Measurements from ENCODE around the gene RPS6KB2. TPM values are rescaled to one million over a fixed set of nuclear protein-coding genes. Genes with fewer than 3 reads are reported as not detected.

Gene RPS6KB2
- total and polyA plus RNA-seq, 10 of the 15 experiments (the other 5 are each of a cell fraction or from before 2014, with no cell fraction given): 0.39 to 101 (median 58.4) TPM

DNA sequence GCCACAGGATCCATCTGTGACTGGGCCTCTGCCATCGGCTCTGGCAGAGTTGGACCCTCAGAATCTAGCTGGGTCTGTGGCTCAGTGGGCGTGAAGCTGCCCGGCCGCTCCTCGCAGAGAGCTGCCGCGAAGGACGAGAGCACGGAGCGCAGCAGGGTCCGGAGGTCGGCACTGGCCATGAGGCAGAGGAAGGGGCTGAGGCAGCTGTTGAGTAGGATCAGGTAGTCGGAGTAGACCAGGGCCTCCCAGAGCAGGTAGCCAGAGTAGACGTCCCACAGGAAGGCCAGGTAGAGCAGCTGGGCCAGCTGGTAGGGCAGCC lies 23.3 kb downstream of the RPS6KB2 start:
- Histone ChIP-seq H3K27me3 (replicated peaks in 1 of 2; ENCODE audit: control insufficient read depth in 2 of 2, insufficient read depth in 2 of 2, low read length in 1 of 2) (no peaks in the 10 kb centered on the region), H2AFZ (ENCODE audit: control insufficient read depth, low read depth, low read length) (no peak overlapping the region), H3K9me3 (replicated peaks; ENCODE audit: control insufficient read depth, insufficient read depth, low read length) (no peaks in the 10 kb centered on the region), H3K4me3 (no peak overlapping the region), H3K79me2 (ENCODE audit: control insufficient read depth, insufficient read depth, low read length) (no peaks in the 10 kb centered on the region), H3K36me3 (ENCODE audit: control insufficient read depth in 2 of 2, insufficient read depth in 2 of 2, low read length in 1 of 2) (no peaks in the 10 kb centered on the region), H4K20me1 (ENCODE audit: control insufficient read depth, insufficient read depth) (no peaks in the 10 kb centered on the region), H3K4me2 (ENCODE audit: control insufficient read depth, insufficient read depth) (no peak overlapping the region), H3K4me1 (ENCODE audit: control insufficient read depth, insufficient read depth, low read length) (peaks cover 10% of the 10 kb centered on the region), H3K9ac (ENCODE audit: control insufficient read depth, insufficient read depth, low read length) (no peak overlapping the region), H3K27ac (ENCODE audit: control insufficient read depth, insufficient read depth) (no peak overlapping the region)
- intact Hi-C loops (cut with micrococcal nuclease; ENCODE audit: unreplicated experiment) (no loop called here), in situ Hi-C loops (cut with MboI) (no loop called here)
- ChIA-PET POLR2A (interaction anchor here (1.0 to 1.6 kb wide), 2 partner anchors 9 to 12 kb away, joined by 3 to 6 read pairs; no protein-coding TSS in a partner anchor), RAD21 (ENCODE audit: unreplicated experiment) (no interaction called here), SMC1A (ENCODE audit: uncharacterized antibody, unreplicated experiment) (interaction anchor here (1.2 to 1.3 kb wide), 2 partner anchors 10 to 54 kb away, joined by 4 to 5 read pairs; no protein-coding TSS in a partner anchor), CTCF (interaction anchor here (1.2 kb wide), 2 partner anchors 13 to 50 kb away, joined by 3 to 4 read pairs; partner anchors contain the start of gene PPP1CA)
- DNase-seq (ENCODE audit: low read depth, low spot score) (no peak), ATAC-seq (no peak), FAIRE-seq (no peak)
- no TSS peak for BruUV-seq (replicated peaks)
- WGBS (ENCODE audit: insufficient coverage, insufficient replicate concordance, low lambda C conversion rate, missing lambda C conversion rate): 86% methylated on average over 14 of the region's 14 CpGs
- TF ChIP-seq YY1 (IDR thresholded peaks at IDR 0.05; ENCODE audit: low read depth, low read length): no peak
- TF ChIP-seq POLR2A (IDR thresholded peaks at IDR 0.05; ENCODE audit: low read depth, low read length): peak; percentile 51; the same call in 1 of the 2 replicates
- TF ChIP-seq TAF1 (IDR thresholded peaks at IDR 0.05; ENCODE audit: borderline replicate concordance, low read depth, low read length): no peak
- TF ChIP-seq NFYB (IDR thresholded peaks at IDR 0.05; ENCODE audit: insufficient read depth, low read depth, low read length): no peak

DNA sequence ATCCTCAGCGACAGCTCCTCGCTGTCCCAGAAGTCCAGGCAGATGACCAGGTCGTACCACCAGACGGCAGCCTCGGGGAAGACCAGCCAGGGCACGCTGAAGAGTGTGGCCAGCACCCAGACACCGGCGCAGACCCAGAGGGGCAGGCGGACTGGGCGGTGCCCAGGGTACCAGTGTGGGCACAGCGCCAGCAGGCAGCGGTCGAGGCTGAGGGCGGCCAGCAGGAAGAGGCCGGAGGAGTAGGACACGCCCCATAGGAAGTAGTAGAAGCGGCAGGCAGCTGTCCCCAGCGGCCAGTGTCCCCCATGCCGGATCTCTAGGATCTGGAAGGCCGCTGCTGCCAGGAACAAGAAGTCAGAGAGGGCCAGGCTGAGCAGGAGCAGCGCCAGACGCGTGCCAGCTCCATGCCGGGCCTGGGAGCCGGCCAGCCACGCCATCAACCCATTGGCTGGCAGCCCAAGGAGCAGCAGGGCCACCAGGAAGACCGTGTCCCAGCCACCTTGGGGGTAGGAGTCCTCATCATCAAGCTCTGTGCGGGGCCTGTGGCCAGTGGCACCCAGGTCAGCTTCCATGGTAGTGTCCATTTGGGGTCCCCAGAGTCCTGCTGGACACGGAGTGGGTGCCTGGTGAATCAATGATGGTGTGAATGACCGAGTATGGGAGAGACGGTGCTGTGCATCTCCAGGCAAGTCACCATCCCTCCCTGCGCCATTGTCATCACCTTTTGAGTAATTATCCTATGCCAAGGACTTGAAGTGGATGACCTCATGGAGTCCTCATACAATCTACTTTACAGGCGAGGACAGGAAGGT lies 24.1 kb downstream of the RPS6KB2 start, which contains the start of gene GPR152:
Gene GPR152 (minus strand): TSS at position 589 of the 812 bp plus-strand sequence. CDS start 5 bp downstream, at position 584.
- RAD21 ChIA-PET (ENCODE audit: unreplicated experiment): no interaction called here
- Histone ChIP-seq H3K4me3 (no peak within 1 kb of the TSS), H3K4me1 (ENCODE audit: control insufficient read depth, insufficient read depth, low read length) (peaks cover 2% of the 10 kb centered on the region), H3K79me2 (ENCODE audit: control insufficient read depth, insufficient read depth, low read length) (no peaks in the 10 kb centered on the region), H3K36me3 (ENCODE audit: control insufficient read depth in 2 of 2, insufficient read depth in 2 of 2, low read length in 1 of 2) (no peaks in the 10 kb centered on the region), H4K20me1 (ENCODE audit: control insufficient read depth, insufficient read depth) (no peaks in the 10 kb centered on the region), H3K9me3 (replicated peaks; ENCODE audit: control insufficient read depth, insufficient read depth, low read length) (no peaks in the 10 kb centered on the region), H3K4me2 (ENCODE audit: control insufficient read depth, insufficient read depth) (no peak within 1 kb of the TSS), H3K27ac (ENCODE audit: control insufficient read depth, insufficient read depth) (no peak within 1 kb of the TSS), H2AFZ (ENCODE audit: control insufficient read depth, low read depth, low read length) (no peak within 1 kb of the TSS), H3K9ac (ENCODE audit: control insufficient read depth, insufficient read depth, low read length) (no peak within 1 kb of the TSS), H3K27me3 (replicated peaks in 1 of 2; ENCODE audit: control insufficient read depth in 2 of 2, insufficient read depth in 2 of 2, low read length in 1 of 2) (no peaks in the 10 kb centered on the region)
- intact Hi-C loops (cut with micrococcal nuclease; ENCODE audit: unreplicated experiment): no loop called here
- FAIRE-seq: no peak
- DNase-seq (ENCODE audit: low read depth, low spot score): no peak
- 74% methylated on average over 33 of the region's 33 CpGs for WGBS (ENCODE audit: insufficient coverage, insufficient replicate concordance, low lambda C conversion rate, missing lambda C conversion rate)
- POLR2A ChIA-PET: interaction anchor here (1.6 kb wide), 1 partner anchor 8 kb away, joined by 6 read pairs; no protein-coding TSS in a partner anchor
- CTCF ChIA-PET: no interaction called here
- no peak for ATAC-seq
- TF ChIP-seq KLF5 (IDR thresholded peaks at IDR 0.05; ENCODE audit: partially characterized antibody) (no peak), TCF7 (IDR thresholded peaks at IDR 0.05; ENCODE audit: borderline replicate concordance) (no peak), SIN3A (IDR thresholded peaks at IDR 0.05; ENCODE audit: low read depth, low read length) (no peak), KDM1A (IDR thresholded peaks at IDR 0.05; ENCODE audit: borderline replicate concordance) (no peak), SMAD5 (IDR thresholded peaks at IDR 0.05; ENCODE audit: low read depth) (no peak), SMAD1 (IDR thresholded peaks at IDR 0.05; ENCODE audit: low read depth, partially characterized antibody) (no peak)
- TF ChIP-seq, protein P1, sequence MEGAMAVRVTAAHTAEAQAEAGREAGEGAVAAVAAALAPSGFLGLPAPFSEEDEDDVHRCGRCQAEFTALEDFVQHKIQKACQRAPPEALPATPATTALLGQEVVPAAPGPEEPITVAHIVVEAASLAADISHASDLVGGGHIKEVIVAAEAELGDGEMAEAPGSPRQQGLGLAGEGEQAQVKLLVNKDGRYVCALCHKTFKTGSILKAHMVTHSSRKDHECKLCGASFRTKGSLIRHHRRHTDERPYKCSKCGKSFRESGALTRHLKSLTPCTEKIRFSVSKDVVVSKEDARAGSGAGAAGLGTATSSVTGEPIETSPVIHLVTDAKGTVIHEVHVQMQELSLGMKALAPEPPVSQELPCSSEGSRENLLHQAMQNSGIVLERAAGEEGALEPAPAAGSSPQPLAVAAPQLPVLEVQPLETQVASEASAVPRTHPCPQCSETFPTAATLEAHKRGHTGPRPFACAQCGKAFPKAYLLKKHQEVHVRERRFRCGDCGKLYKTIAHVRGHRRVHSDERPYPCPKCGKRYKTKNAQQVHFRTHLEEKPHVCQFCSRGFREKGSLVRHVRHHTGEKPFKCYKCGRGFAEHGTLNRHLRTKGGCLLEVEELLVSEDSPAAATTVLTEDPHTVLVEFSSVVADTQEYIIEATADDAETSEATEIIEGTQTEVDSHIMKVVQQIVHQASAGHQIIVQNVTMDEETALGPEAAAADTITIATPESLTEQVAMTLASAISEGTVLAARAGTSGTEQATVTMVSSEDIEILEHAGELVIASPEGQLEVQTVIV (IDR thresholded peaks at IDR 0.05; ENCODE audit: borderline replicate concordance, partially characterized antibody): no peak
- TF ChIP-seq, protein P2, sequence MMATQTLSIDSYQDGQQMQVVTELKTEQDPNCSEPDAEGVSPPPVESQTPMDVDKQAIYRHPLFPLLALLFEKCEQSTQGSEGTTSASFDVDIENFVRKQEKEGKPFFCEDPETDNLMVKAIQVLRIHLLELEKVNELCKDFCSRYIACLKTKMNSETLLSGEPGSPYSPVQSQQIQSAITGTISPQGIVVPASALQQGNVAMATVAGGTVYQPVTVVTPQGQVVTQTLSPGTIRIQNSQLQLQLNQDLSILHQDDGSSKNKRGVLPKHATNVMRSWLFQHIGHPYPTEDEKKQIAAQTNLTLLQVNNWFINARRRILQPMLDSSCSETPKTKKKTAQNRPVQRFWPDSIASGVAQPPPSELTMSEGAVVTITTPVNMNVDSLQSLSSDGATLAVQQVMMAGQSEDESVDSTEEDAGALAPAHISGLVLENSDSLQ (IDR thresholded peaks at IDR 0.05): no peak
- TF ChIP-seq, protein P3, sequence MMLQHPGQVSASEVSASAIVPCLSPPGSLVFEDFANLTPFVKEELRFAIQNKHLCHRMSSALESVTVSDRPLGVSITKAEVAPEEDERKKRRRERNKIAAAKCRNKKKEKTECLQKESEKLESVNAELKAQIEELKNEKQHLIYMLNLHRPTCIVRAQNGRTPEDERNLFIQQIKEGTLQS (IDR thresholded peaks at IDR 0.05; ENCODE audit: borderline replicate concordance, extremely low read depth, low read depth, low read length): no peak
- SMC1A ChIA-PET (ENCODE audit: uncharacterized antibody, unreplicated experiment): interaction anchor here (1.2 kb wide), 1 partner anchor 55 kb away, joined by 4 read pairs; no protein-coding TSS in a partner anchor
- in situ Hi-C loops (cut with MboI): no loop called here
- BruUV-seq (replicated peaks): no TSS peak
